BLaER1 treated with 17β-estradiol and CSF1 and Interleukin-3, amounts not matched to agents 10 nM and 100 nM (cell line): ENCODE results near the gene ITGB8.

Experiments
- H3K27ac ChIP-seq, 11 experiments: shearing (Covaris generic); formaldehyde crosslinking; 2 replicates each; pipeline ENCODE4 v1.8.1; 2022
- H3K27me3 ChIP-seq, 11 experiments: shearing (Covaris generic); formaldehyde crosslinking; 2 replicates each; pipeline ENCODE4 v1.8.1; 2022
- H3K36me3 ChIP-seq, 11 experiments: shearing (Covaris generic); formaldehyde crosslinking; 2 replicates each; pipeline ENCODE4 v1.8.1; 2022
- H3K4me1 ChIP-seq, 10 experiments: shearing (Covaris generic); formaldehyde crosslinking; 2 replicates each; pipeline ENCODE4 v1.8.1; 2022
- H3K4me2 ChIP-seq, 11 experiments: shearing (Covaris generic); formaldehyde crosslinking; 2 replicates each; pipeline ENCODE4 v1.8.1; 2022
- H3K4me3 ChIP-seq, 10 experiments: shearing (Covaris generic); formaldehyde crosslinking; 2 replicates each; pipeline ENCODE4 v1.8.1; 2022
- H3K9ac ChIP-seq, 11 experiments: shearing (Covaris generic); formaldehyde crosslinking; 2 replicates each; pipeline ENCODE4 v1.8.1; 2022
- H3K9me3 ChIP-seq, 11 experiments: shearing (Covaris generic); formaldehyde crosslinking; replicated peaks in 1 of 11; 2 replicates each; pipeline ENCODE4 v1.8.1; 2022
- H4K20me1 ChIP-seq, 11 experiments: shearing (Covaris generic); formaldehyde crosslinking; 2 replicates each; pipeline ENCODE4 v1.8.1; 2022
- Cebpa-rat ChIP-seq, 11 experiments: shearing (Covaris generic); IDR thresholded peaks; 2 replicates each; pipeline ENCODE4 v1.8.1; 2022

Gene ITGB8

DNA sequence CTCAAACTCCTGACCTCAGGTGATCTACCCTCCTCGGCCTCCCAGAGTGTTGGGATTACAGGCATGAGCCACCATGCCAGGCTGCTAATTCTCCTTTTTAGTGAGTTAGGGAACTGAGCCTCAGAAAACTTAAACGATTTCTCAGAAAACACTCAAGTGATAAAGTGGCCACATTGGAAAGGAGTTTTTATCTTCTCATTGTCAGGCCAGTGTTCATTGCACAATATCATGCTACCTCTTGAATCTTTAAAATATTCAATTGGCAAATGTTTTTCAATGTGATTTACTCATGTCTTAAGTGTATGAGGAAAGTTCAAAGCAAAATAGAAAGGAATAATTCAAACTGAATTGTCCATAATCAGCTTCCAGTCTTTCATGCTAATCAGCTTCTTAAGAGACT is 80.7 kb downstream of the ITGB8 start:
- Histone ChIP-seq H4K20me1 (no peaks in the 10 kb centered on the region), H3K4me2 (peak overlapping the region in 7 of 11 experiments; percentile 19 to 74 (median 32); a peak in 8 of 22 replicates), H3K27ac (no peak overlapping the region), H3K9ac (no peak overlapping the region), H3K9me3 (no peaks in the 10 kb centered on the region), H3K36me3 (no peaks in the 10 kb centered on the region), H3K4me3 (no peak overlapping the region), H3K27me3 (no peaks in the 10 kb centered on the region), H3K4me1 (peaks cover 0 to 26% (median 2%) of the 10 kb centered on the region in 10 experiments; a peak in 8 of 20 replicates)
- TF ChIP-seq Cebpa-rat (IDR thresholded peaks at IDR 0.05): no peak

DNA sequence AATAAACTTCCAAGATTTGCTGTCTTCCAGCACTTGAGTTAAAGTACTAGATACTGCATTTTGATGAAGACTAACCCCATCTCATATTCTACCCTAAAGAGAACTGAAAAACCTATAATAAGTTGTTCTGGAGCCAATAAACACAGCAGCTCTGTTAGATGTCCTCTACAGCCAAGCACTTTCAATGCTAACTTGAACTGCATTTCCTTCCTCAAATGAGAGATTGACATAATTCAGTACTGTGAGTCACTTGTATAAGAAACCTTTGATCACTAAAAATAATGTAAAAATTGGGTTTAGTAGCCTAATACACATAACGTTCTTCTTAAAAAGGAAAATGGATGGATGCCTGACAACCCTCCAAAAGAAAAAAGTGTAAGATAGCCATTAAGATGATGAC is 81.3 kb downstream of the ITGB8 start:
- H3K27ac ChIP-seq: no peak overlapping the region
- no peaks in the 10 kb centered on the region for H3K9me3 ChIP-seq
- H3K4me3 ChIP-seq: no peak overlapping the region
- no peaks in the 10 kb centered on the region for H4K20me1 ChIP-seq
- peaks cover 0 to 31% (median 2%) of the 10 kb centered on the region in 10 experiments; a peak in 8 of 20 replicates for H3K4me1 ChIP-seq
- no peaks in the 10 kb centered on the region for H3K27me3 ChIP-seq
- no peak for TF ChIP-seq Cebpa-rat (IDR thresholded peaks at IDR 0.05)
- H3K4me2 ChIP-seq: peak overlapping the region in 6 of 11 experiments; percentile 19 to 74 (median 31); a peak in 9 of 22 replicates
- H3K9ac ChIP-seq: no peak overlapping the region
- no peaks in the 10 kb centered on the region for H3K36me3 ChIP-seq

DNA sequence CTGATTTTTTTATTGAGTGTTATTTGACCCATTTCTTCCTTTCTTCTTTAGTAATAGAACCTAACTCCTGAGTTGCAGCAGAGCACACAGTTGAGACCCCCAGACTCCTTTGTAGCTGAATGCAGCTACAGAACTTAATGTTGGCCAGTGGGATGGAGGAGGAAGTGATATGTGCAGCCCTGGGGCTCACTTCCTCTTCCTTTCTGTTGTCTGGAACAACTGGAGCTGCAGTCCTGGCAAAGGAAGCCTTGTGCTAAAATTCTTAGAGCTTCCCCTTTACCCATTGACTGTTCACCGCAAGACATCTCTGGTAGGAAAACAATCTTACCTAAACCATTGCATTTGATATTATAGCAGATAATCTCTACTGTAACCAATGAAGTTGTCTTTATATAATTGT is 86.6 kb downstream of the ITGB8 start:
- no peaks in the 10 kb centered on the region for H3K27me3 ChIP-seq
- no peaks in the 10 kb centered on the region for H3K36me3 ChIP-seq
- peaks cover 0 to 21% (median 0%) of the 10 kb centered on the region in 10 experiments; a peak in 7 of 20 replicates for H3K4me1 ChIP-seq
- H3K27ac ChIP-seq: no peak overlapping the region
- H4K20me1 ChIP-seq: no peaks in the 10 kb centered on the region
- peak overlapping the region in 3 of 11 experiments; percentile 4 to 38 (median 21); a peak in 3 of 22 replicates for H3K4me2 ChIP-seq
- no peaks in the 10 kb centered on the region for H3K9me3 ChIP-seq
- no peak for TF ChIP-seq Cebpa-rat (IDR thresholded peaks at IDR 0.05)
- no peak overlapping the region for H3K9ac ChIP-seq
- H3K4me3 ChIP-seq: no peak overlapping the region

DNA sequence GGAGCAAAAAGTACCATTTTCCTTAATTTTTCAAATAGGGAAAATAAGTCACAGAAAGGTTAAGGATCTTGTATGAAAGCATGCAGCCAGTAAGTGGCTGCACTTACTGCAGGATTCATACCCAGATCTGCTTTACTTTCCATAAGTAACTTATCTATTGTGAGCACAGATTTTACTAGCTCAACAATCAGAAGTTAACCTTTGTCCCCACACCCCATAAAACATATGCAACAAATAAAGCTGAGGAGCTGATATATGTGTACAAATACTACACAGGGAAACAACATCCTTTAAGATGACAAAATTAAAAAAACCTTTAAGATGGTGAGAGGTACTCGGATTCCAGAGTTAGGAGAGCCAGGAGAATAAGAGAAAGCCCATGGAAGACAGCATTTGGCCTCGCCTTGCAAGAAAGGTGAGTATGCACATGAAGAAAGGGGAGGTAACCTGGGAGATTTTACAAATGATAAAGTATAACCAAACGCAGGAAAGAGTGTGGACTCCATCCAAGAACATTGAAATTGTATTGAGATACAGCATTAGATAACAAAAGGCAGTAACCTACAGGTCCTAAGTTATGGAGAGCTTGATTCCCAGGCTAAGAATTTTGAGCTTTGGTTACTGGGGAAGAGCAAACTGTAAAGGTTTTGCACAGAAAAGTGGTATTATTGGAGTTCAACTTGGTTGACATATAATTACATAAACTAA is 87.1 kb downstream of the ITGB8 start:
- Histone ChIP-seq H3K9ac (no peak overlapping the region), H3K9me3 (no peaks in the 10 kb centered on the region), H3K36me3 (no peaks in the 10 kb centered on the region), H3K4me3 (no peak overlapping the region), H3K27me3 (no peaks in the 10 kb centered on the region), H4K20me1 (no peaks in the 10 kb centered on the region), H3K27ac (no peak overlapping the region), H3K4me2 (peak overlapping the region in 3 of 11 experiments; percentile 4 to 38 (median 21); a peak in 3 of 22 replicates), H3K4me1 (peaks cover 0 to 16% (median 0%) of the 10 kb centered on the region in 10 experiments; a peak in 7 of 20 replicates)
- TF ChIP-seq Cebpa-rat (IDR thresholded peaks at IDR 0.05): no peak

DNA sequence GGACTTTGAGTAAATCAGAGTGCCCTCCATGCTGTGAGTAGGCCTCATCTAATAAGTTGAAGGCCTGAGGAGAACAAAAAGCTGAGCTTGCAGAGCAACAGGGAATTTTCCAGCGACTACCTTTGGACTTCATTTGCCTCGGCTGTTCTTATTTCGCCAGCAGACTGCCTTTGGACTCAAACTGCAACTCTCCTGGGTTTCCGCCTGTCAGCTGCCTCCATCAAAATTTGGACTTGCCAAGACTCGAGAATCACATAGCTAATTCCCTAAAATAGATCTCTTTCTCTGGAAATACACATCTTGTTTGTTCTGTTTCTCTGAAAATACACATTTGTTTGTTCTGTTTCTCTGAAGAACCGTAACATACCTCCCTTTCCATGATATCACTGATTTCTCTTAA is 93.8 kb downstream of the ITGB8 start:
- Histone ChIP-seq H3K27ac (no peak overlapping the region), H3K4me3 (no peak overlapping the region)
- TF ChIP-seq Cebpa-rat (IDR thresholded peaks at IDR 0.05): no peak

DNA sequence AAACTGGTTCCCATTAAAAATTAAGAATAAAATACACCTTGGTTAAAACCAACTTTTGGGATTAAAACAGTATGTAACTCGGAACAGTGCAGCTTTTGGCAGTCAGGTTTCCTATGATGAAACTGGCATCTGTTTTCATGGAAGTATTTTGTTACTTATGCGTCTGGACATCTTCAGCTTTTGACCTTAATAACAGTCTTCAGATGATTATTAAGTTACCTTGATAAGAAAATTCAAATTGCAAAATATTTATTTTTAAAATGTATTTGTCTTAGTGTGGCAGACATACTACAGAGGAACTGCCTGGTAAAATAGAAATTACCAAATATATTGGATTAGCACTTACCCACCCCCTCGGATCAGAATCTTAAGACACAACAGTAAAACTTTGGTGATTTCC is 100.0 kb downstream of the ITGB8 start:
- no peak overlapping the region for H3K9ac ChIP-seq
- no peaks in the 10 kb centered on the region for H3K4me1 ChIP-seq
- H3K9me3 ChIP-seq: peaks cover 0 to 27% (median 10%) of the 10 kb centered on the region in 11 experiments; a peak in 15 of 22 replicates
- no peak overlapping the region for H3K4me3 ChIP-seq
- H4K20me1 ChIP-seq: no peaks in the 10 kb centered on the region
- H3K27ac ChIP-seq: no peak overlapping the region
- peaks cover 0 to 9% (median 0%) of the 10 kb centered on the region in 11 experiments; a peak in 1 of 22 replicates for H3K36me3 ChIP-seq
- TF ChIP-seq Cebpa-rat (IDR thresholded peaks at IDR 0.05): no peak
- no peak overlapping the region for H3K4me2 ChIP-seq
- H3K27me3 ChIP-seq: no peaks in the 10 kb centered on the region

More for the DNA sequence above, 93.8 kb downstream of the ITGB8 start:
- H4K20me1 ChIP-seq: no peaks in the 10 kb centered on the region
- H3K4me2 ChIP-seq: no peak overlapping the region
- H3K36me3 ChIP-seq: peaks cover 0 to 9% (median 0%) of the 10 kb centered on the region in 11 experiments; a peak in 1 of 22 replicates
- H3K9ac ChIP-seq: no peak overlapping the region
- H3K27me3 ChIP-seq: no peaks in the 10 kb centered on the region
- H3K4me1 ChIP-seq: 0 out of 20 replicates have a peak, but pooled peaks cover 0 to 9% (median 0%) of the 10 kb centered on the region in 10 experiments
- H3K9me3 ChIP-seq: peaks cover 0 to 37% (median 11%) of the 10 kb centered on the region in 11 experiments; a peak in 15 of 22 replicates

DNA sequence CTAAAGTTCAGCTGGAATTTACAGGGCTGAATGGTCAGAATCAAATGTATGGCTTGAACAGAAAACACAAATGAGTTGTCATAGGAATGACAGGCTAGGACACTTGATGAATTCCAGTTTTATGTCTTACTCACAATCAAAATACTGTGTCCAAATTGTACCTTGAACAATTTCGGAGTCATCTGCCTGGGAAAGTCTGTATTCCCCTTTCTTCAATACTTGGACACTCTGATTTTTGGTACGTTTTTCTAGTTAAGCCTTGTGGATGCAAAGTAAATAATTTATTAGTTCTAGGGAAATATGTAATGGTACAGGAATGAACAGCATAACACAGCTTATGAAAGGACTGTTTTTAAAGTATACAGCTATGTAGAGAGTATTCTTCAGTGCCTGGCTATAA is 100.4 kb downstream of the ITGB8 start:
- no peak overlapping the region for H3K27ac ChIP-seq
- H3K4me1 ChIP-seq: no peaks in the 10 kb centered on the region
- no peak overlapping the region for H3K4me3 ChIP-seq
- H3K9me3 ChIP-seq: peaks cover 0 to 22% (median 6%) of the 10 kb centered on the region in 11 experiments; a peak in 14 of 22 replicates
- no peaks in the 10 kb centered on the region for H3K27me3 ChIP-seq
- H3K4me2 ChIP-seq: no peak overlapping the region
- H4K20me1 ChIP-seq: no peaks in the 10 kb centered on the region
- peaks cover 0 to 6% (median 0%) of the 10 kb centered on the region in 11 experiments; a peak in 1 of 22 replicates for H3K36me3 ChIP-seq
- TF ChIP-seq Cebpa-rat (IDR thresholded peaks at IDR 0.05): no peak
- H3K9ac ChIP-seq: no peak overlapping the region

DNA sequence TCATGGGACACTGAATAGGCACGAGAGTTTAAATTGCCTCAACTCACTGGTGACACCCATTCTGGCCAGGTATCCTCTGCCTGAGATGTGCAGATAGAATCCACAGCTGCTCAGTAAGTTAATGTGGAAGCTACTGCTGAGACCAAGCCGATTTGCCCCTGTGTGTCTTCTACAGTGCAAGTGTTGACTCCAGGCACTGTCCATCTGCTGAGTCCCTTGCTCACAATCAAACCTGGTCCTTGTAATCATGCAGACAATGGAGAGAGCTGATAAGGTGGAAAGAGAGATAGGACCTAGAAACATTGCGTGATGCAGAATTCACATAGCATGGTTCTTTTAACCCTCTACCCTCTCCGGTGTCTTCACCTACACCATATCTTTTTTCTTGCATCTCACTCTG is 101.4 kb downstream of the ITGB8 start:
- H3K4me2 ChIP-seq: no peak overlapping the region
- peaks cover 0 to 13% (median 0%) of the 10 kb centered on the region in 11 experiments; a peak in 2 of 22 replicates for H3K9me3 ChIP-seq
- TF ChIP-seq Cebpa-rat (IDR thresholded peaks at IDR 0.05): no peak
- no peaks in the 10 kb centered on the region for H3K4me1 ChIP-seq
- no peaks in the 10 kb centered on the region for H4K20me1 ChIP-seq
- no peak overlapping the region for H3K4me3 ChIP-seq
- H3K27ac ChIP-seq: no peak overlapping the region
- no peaks in the 10 kb centered on the region for H3K36me3 ChIP-seq
- no peaks in the 10 kb centered on the region for H3K27me3 ChIP-seq
- no peak overlapping the region for H3K9ac ChIP-seq

DNA sequence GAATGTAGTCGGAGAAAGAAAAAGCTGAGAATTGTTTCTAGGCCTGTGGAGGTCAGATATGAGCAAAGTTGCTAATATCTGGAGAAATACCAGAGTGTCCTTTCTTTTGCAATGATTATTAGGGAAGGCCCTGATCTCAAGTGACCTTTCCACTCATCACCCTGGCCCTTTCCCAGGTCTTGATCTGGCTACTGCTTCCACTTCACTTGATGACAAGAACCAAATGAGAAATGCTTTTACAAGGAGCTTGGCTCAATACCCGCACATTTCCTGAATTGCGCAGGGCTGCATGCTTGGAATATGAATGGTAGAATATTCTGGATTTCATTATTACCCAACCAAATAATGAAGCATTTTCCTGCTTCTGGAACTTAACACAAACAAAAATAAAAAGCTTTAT is 104.6 kb downstream of the ITGB8 start:
- no peak overlapping the region for H3K4me3 ChIP-seq
- no peaks in the 10 kb centered on the region for H3K9me3 ChIP-seq
- H4K20me1 ChIP-seq: no peaks in the 10 kb centered on the region
- no peak overlapping the region for H3K4me2 ChIP-seq
- no peaks in the 10 kb centered on the region for H3K27me3 ChIP-seq
- H3K4me1 ChIP-seq: peaks cover 0 to 26% (median 15%) of the 10 kb centered on the region in 10 experiments; a peak in 16 of 20 replicates
- no peaks in the 10 kb centered on the region for H3K36me3 ChIP-seq
- H3K9ac ChIP-seq: no peak overlapping the region
- no peak for TF ChIP-seq Cebpa-rat (IDR thresholded peaks at IDR 0.05)
- no peak overlapping the region for H3K27ac ChIP-seq
